ENCODE results near the gene TMEM238.

DNA sequence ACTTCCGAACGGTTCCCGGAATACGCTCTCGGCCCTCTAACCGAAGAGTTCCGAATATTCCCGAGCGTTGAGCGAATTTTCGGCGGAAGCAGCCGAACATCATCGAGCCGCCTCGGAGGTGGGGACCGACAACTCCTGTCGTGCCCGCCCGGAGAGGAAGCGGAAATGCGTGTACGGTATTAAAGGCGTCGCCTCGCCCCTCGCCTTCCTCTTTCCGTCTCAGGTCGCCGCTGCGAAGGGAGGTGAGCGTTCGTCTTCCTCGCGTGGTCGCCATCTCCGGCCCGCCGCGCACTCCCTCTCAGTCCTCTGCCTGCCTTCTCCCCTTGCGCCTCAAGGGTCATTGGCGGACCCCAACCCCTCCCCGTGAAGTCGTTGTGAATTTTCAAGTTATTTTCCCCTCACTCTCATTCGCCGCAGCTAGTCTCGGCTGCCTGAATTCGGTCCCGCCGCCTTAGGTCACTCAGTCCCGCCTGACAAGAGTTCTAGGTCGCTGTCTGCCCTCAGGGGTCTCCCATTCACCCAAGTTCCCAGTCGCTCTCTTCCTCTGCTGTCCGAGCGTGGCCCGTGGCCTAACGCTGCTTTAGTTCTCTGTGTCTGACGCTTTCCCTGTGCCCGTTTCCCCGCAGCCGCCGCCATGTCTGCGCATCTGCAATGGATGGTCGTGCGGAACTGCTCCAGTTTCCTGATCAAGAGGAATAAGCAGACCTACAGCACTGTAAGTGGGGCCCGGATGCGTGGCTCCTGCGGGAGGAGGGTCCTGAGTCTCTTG lies 1.8 kb upstream of the TMEM238 start, which contains the start of gene RPL28:
- TF ChIP-seq, protein P1, sequence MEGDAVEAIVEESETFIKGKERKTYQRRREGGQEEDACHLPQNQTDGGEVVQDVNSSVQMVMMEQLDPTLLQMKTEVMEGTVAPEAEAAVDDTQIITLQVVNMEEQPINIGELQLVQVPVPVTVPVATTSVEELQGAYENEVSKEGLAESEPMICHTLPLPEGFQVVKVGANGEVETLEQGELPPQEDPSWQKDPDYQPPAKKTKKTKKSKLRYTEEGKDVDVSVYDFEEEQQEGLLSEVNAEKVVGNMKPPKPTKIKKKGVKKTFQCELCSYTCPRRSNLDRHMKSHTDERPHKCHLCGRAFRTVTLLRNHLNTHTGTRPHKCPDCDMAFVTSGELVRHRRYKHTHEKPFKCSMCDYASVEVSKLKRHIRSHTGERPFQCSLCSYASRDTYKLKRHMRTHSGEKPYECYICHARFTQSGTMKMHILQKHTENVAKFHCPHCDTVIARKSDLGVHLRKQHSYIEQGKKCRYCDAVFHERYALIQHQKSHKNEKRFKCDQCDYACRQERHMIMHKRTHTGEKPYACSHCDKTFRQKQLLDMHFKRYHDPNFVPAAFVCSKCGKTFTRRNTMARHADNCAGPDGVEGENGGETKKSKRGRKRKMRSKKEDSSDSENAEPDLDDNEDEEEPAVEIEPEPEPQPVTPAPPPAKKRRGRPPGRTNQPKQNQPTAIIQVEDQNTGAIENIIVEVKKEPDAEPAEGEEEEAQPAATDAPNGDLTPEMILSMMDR (IDR thresholded peaks at IDR 0.05), result no peak
- peak; percentile 99 for TF ChIP-seq POLR2A (IDR thresholded peaks at IDR 0.05)

All from sigmoid colon (tissue), 3 donors.